GM15510 (cell line): Measurements from ENCODE around the gene ZNRF2.

ENCODE experiments used
- POLR2A ChIP-seq: IDR thresholded peaks from 3 replicates; pipeline ENCODE4 v1.6.1; 2011; ENCODE audit warnings: borderline replicate concordance; ENCODE audit not compliant: insufficient read length; ENCODE audit errors: extremely low read depth

Gene ZNRF2

GRCh38 chr7:30252885-30253795 is 31.3 kb upstream of the ZNRF2 start:
- TF ChIP-seq POLR2A: no peak

DNA sequence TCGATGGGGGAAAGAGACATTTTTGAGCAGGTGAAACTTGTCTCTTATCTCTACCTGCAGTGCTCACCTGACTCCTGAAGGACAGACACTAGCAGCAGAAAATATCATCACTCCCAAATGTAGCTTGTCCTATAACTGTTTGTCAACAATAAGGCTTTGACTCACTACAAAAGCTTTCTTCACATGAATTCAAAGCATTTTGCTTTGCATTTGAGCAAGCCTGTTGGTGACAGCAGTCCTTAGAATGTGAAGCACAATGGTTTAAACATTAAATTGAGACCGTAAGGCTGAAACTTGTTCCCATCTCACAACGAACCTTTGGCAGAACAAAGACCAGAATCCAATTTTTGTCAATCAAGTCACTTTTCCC is 30.6 kb upstream of the ZNRF2 start:
- no peak for TF ChIP-seq POLR2A

GRCh38 chr7:30254248-30254647 is 30.1 kb upstream of the ZNRF2 start:
- TF ChIP-seq POLR2A: no peak

DNA sequence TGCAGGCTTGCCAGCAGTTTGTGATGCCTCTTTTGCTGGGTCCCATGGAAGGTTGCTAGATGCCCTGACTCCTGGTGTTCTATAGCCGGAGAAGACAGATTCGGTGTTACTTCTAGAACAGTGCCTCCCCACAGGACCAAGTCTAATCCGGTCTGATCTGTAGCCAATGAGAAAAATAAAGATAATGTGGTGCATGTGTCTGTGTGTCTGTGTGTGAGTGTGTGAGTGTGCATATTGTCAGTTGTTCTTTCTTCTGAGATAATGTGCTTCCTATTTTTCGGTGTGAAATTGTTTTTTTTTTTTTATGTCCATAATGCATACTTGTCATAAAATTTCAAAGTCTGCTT is 29.7 kb upstream of the ZNRF2 start:
- no peak for TF ChIP-seq POLR2A

- no peak for TF ChIP-seq POLR2A
Observed at GRCh38 chr7:30255064-30255769, 29.2 kb upstream of the ZNRF2 start.

DNA sequence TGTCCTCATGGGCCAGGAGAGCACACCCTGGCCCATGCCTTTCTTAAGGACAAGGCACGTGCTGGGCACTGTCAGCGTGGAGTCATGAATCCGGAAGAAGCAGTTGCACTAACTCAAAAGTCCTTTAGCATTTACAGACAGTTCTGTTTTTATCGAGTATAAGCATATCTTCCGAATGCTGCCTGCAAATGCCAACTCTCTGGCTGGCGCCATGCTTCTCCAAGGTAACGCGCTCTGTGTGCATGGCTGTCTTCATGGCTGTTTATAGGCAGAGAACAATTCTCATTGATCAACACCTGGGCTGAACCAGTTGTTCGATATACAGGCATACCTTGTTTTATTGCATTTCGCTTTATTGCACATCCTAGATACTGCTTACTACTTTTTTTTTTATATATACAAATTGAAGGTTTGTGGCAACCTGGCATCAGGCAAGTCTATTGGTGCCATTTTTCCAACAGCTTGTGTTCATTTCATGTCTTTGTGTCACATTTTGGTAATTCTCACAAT is 28.0 kb upstream of the ZNRF2 start:
- no peak for TF ChIP-seq POLR2A

- TF ChIP-seq POLR2A: no peak
Observed at GRCh38 chr7:30260246-30260768, 24.1 kb upstream of the ZNRF2 start.

DNA sequence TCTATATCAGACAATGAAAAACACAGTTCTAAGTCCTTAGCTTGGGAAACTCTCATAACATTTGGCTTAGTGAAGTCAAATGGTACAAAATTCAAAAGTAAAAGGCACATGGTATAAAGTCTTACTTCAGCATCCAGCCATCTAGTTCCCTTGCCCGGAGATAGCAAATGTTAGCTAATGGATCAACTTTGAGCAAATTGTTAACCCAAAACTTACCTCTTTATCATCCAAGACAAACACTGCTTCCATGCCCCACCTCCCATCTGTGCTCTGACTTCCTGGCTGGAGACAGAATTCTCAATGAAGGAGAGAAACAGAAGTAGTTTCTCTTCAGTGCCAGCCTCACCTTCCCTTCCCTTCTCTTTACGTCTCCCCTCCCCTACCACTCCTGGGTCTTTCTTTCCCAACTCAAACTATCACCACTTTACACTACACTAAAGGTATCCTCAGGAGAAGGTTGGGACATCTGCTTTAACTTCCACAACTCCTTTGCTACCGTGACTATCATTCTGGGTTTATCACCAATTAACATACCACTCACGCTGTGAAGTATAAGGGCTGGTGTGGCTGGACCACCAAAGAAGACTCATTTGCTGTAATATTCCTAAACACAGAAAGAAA is 21.2 kb upstream of the ZNRF2 start:
- TF ChIP-seq POLR2A: no peak

- no peak for TF ChIP-seq POLR2A
Observed at GRCh38 chr7:30264052-30264451, 20.3 kb upstream of the ZNRF2 start.

- TF ChIP-seq POLR2A: no peak
Observed at GRCh38 chr7:30266686-30267085, 17.7 kb upstream of the ZNRF2 start.

DNA sequence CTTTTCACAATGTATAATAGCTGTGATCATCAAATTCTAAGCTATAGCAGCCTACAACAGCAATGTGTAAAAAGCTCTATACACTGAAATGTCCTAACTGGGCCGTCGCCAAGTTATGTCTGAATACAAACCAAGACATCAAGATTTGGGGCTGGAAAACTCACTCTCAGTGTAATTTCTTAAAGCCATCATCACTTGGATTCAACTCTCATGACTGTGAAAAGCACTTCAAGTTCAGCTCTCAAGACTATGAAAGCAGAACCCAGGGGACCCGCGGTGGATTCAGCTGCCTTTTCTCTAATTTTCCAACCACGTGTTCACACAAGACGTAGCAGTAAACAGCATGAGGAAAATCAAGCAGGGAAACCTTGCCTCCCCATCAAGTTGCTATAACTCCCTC is 15.8 kb upstream of the ZNRF2 start:
- no peak for TF ChIP-seq POLR2A

GRCh38 chr7:30269490-30269889 is 14.9 kb upstream of the ZNRF2 start:
- TF ChIP-seq POLR2A: no peak

GRCh38 chr7:30270921-30271320 is 13.5 kb upstream of the ZNRF2 start:
- TF ChIP-seq POLR2A: no peak

DNA sequence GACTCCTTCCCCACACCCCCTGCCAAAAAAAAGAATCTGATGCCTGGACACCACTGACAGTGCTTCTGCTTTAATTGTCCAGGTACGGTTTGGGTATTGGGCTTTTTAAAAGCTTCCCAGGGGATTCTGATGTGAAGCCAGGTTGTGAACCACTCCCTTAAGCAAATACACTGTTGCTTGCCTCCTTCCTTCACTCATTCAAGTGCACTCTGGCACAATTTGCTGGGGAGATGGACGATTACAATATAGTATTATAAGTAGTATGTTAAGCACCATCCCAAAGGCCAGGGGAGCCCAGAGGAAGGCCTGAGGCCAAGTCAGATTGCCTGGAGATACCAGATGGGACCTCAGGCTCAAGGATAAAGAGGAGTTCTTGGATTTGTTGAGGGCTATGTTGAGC is 12.3 kb upstream of the ZNRF2 start:
- TF ChIP-seq POLR2A: no peak

DNA sequence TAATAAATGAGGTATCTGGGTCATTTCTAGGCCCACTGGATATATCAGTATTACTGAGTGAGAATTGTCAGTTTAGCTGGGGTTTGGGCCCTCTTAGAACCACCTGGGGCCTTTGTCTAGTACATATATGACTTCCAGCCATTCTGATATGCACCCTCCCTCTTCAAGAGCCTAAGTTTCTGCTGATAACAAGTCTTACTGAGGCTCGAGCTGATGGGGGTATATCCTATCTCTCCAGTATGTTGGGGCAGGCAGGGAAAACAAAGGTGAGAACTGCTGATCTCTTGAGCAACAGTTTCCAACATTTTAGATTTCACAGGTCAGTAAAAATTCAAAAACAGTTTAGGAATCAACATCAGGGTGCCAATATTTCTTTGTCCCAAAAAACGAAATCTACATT is 10.8 kb upstream of the ZNRF2 start:
- no peak for TF ChIP-seq POLR2A
